Psoas muscle (tissue), 8 donors: ENCODE results near the gene RAD51B. TPM values are rescaled to one million over a fixed set of nuclear protein-coding genes. Genes with fewer than 3 reads are reported as not detected.

Experiments used
- ATAC-seq, 4 donors: fragments of 200-7000 bp; cut with Tn5 transposase; one replicate each; pipeline ENCODE4 v1.9.1; 2020; ENCODE audit warnings: moderate library complexity in 3 of 4, mild to moderate bottlenecking in 2 of 4
- DNase-seq, 2 donors: peaks; one replicate each; pipeline ENCODE4 v3.0.0-alpha.2; 2020
- H3K27ac ChIP-seq: fragments of 200-600 bp; one replicate; pipeline ENCODE4 v1.8.0; 2022
- H3K27me3 ChIP-seq, 3 donors: fragments of 200-600 bp in 1 of 3; one replicate each; pipeline versions ENCODE4 v1.6.1 to v1.8.0; 2013 to 2022; ENCODE audit warnings: low read length in 2 of 3, mild to moderate bottlenecking in 2 of 3, moderate library complexity in 1 of 3; ENCODE audit not compliant: insufficient read depth in 3 of 3
- H3K36me3 ChIP-seq, 2 donors: fragments of 200-600 bp in 1 of 2; one replicate each; pipeline versions ENCODE4 v1.6.1 to v1.8.0; 2013 to 2022; ENCODE audit warnings: low read depth in 1 of 2, mild to moderate bottlenecking in 1 of 2, moderate library complexity in 1 of 2; ENCODE audit not compliant: insufficient read depth in 1 of 2
- H3K4me1 ChIP-seq: fragments of 200-600 bp; one replicate; pipeline ENCODE4 v1.8.0; 2022
- H3K4me3 ChIP-seq: fragments of 200-600 bp; one replicate; pipeline ENCODE4 v1.8.0; 2022; ENCODE audit warnings: mild to moderate bottlenecking
- H3K9me3 ChIP-seq: fragments of 200-600 bp; one replicate; pipeline ENCODE4 v1.8.0; 2022
- CTCF ChIP-seq: fragments of 200-600 bp; IDR thresholded peaks from one replicate; pipeline ENCODE4 v1.8.0; 2022; ENCODE audit warnings: antibody characterized with exemption
- WGBS, 3 donors: extraction: QIAGEN DNeasy Blood & Tissue Kit; methylation state at CpG; one replicate each; pipeline versions ENCODE4 v1.1.6 to v1.1.7; 2013; 5-methylcytosine and 5-hydroxymethylcytosine counted together
- intact Hi-C, 2 donors: fragments of 100-400 bp; cut with DNase I; formaldehyde crosslinking; loops; one replicate each; pipeline versions ENCODE4 v1.11.0 to v1.14.2; 2022
- polyA plus RNA-seq, 3 donors: library from polyadenylated mRNA; stranded (reverse); fragments of 200-250 nt; gene quantifications; one replicate each; pipeline ENCODE4 v1.2.3, GENCODE V29; 2013
- total RNA-seq, 4 donors: library from RNA; stranded (reverse); fragmentation: NEBNext Ultra II Directional in 2 of 4; extraction: Animal tissue kit (Norgen Biotek cat#: 25700) in 2 of 4; gene quantifications; one replicate each; pipeline versions ENCODE4 v1.2.1 to v1.2.4, GENCODE V29; 2021 to 2023
- donor health status: healthy with polysubstance abuse.
- donor health status: DM: no; HTN: no; CAD: no; lungs with moderate emphysema.
- donor health status: Bipolar disorder and iron deficiency.
- donor health status: healthy.
- donor health status: DM: yes; HTN: yes; CAD: no.
- donor health status: DM: no; HTN: no; CAD: no.
- donor health status: DM: no; HTN: no; CAD: no.
- donor health status: DM: yes; HTN: yes; CAD: no.

Gene RAD51B
- total and polyA plus RNA-seq, 7 donors: 0.60 to 7.2 (median 2.2) TPM

GRCh38 chr14:68692916-68693771 lies 873.6 kb downstream of the RAD51B start:
- DNase-seq (no peak), ATAC-seq (peak in 2 of 4 donors; percentile 4 to 35)
- Histone ChIP-seq H3K4me1 (peaks cover 15% of the 10 kb centered on the region), H3K9me3 (no peaks in the 10 kb centered on the region), H3K4me3 (no peak overlapping the region), H3K27me3 (no peaks in the 10 kb centered on the region), H3K27ac (no peak overlapping the region), H3K36me3 (no peaks in the 10 kb centered on the region)
- intact Hi-C loops: no loop called here
- WGBS, 3 donors: 80 to 91% (median 82%) methylated on average over 14 of the region's 14 CpGs
- TF ChIP-seq CTCF: no peak

GRCh38 chr14:68693926-68694325 lies 874.3 kb downstream of the RAD51B start:
- H3K27me3 ChIP-seq: no peaks in the 10 kb centered on the region
- 73 to 78% (median 74%) methylated on average over 2 of the region's 2 CpGs for WGBS, 3 donors
- peaks cover 15% of the 10 kb centered on the region for H3K4me1 ChIP-seq
- intact Hi-C loops: no loop called here
- H3K36me3 ChIP-seq: no peaks in the 10 kb centered on the region
- no peak for DNase-seq
- no peak for ATAC-seq
- no peak overlapping the region for H3K4me3 ChIP-seq
- no peaks in the 10 kb centered on the region for H3K9me3 ChIP-seq
- H3K27ac ChIP-seq: no peak overlapping the region
- no peak for TF ChIP-seq CTCF

GRCh38 chr14:68694516-68695235 lies 875.1 kb downstream of the RAD51B start:
- WGBS, 3 donors: 81 to 83% (median 81%) methylated on average over 7 of the region's 7 CpGs
- Histone ChIP-seq H3K27ac (peak overlapping the region; percentile 38), H3K36me3 (no peaks in the 10 kb centered on the region), H3K9me3 (no peaks in the 10 kb centered on the region), H3K4me3 (no peak overlapping the region), H3K4me1 (peaks cover 15% of the 10 kb centered on the region), H3K27me3 (no peaks in the 10 kb centered on the region)
- DNase-seq: no peak
- ATAC-seq: peak in 1 of 4 donors; percentile 13
- intact Hi-C loops: no loop called here
- TF ChIP-seq CTCF: no peak

- WGBS, 3 donors: 54 to 68% (median 60%) methylated on average over 7 of the region's 7 CpGs
- peaks cover 15% of the 10 kb centered on the region for H3K4me1 ChIP-seq
- H3K4me3 ChIP-seq: no peak overlapping the region
- peak; percentile 63 to 73 for DNase-seq
- intact Hi-C loops: no loop called here
- H3K27me3 ChIP-seq: no peaks in the 10 kb centered on the region
- H3K27ac ChIP-seq: peak overlapping the region; percentile 60
- H3K36me3 ChIP-seq: no peaks in the 10 kb centered on the region
- no peaks in the 10 kb centered on the region for H3K9me3 ChIP-seq
- TF ChIP-seq CTCF: no peak
- ATAC-seq: peak; percentile 80 to 88 (median 85)
These were observed 875.8 kb downstream of the RAD51B start for GRCh38 chr14:68695326-68695768.
